ENCODE measurements around the gene NDNF.

GRCh38 chr4:121096191-121096590 lies 23.9 kb upstream of the NDNF start:
- TF ChIP-seq POLR2A (IDR thresholded peaks at IDR 0.05): no peak
- TF ChIP-seq, protein P1, sequence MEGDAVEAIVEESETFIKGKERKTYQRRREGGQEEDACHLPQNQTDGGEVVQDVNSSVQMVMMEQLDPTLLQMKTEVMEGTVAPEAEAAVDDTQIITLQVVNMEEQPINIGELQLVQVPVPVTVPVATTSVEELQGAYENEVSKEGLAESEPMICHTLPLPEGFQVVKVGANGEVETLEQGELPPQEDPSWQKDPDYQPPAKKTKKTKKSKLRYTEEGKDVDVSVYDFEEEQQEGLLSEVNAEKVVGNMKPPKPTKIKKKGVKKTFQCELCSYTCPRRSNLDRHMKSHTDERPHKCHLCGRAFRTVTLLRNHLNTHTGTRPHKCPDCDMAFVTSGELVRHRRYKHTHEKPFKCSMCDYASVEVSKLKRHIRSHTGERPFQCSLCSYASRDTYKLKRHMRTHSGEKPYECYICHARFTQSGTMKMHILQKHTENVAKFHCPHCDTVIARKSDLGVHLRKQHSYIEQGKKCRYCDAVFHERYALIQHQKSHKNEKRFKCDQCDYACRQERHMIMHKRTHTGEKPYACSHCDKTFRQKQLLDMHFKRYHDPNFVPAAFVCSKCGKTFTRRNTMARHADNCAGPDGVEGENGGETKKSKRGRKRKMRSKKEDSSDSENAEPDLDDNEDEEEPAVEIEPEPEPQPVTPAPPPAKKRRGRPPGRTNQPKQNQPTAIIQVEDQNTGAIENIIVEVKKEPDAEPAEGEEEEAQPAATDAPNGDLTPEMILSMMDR (IDR thresholded peaks at IDR 0.05): no peak
